GM12878 (cell line): Measurements from ENCODE around the gene CCNJ. TPM values are rescaled to one million over a fixed set of nuclear protein-coding genes. Genes with fewer than 3 reads are reported as not detected.

ENCODE experiments used
- ATAC-seq: fragments of 200-7000 bp; cut with Tn5 transposase; 3 replicates; pipeline ENCODE4 v1.9.1; 2020; ENCODE audit warnings: mild to moderate bottlenecking, moderate library complexity
- BruUV-seq: library from RNA; stranded (reverse); fragments of 400-500 nt; replicated peaks from 2 replicates; lab custom pipeline; 2021; lab: Mats Ljungman, UMichigan
- CTCF ChIA-PET: fragments of 300-600 bp; sonication (Branson Sonifier 250); formaldehyde crosslinking; extraction: SDS; loops from one replicate; lab custom pipeline; 2021; ENCODE audit warnings: inconsistent platforms; lab: Yijun Ruan, JAX
- POLR2A ChIA-PET: fragments of 350-600 bp; formaldehyde crosslinking; extraction: SDS; loops from one replicate; lab custom pipeline; 2021; ENCODE audit warnings: inconsistent platforms; lab: Charles Lee
- RAD21 ChIA-PET: fragments of 300-600 bp; sonication (Branson Sonifier 250); formaldehyde crosslinking; loops from one replicate; lab custom pipeline; 2023; ENCODE audit warnings: antibody characterized with exemption; ENCODE audit not compliant: unreplicated experiment; lab: Charles Lee
- SMC1A ChIA-PET: fragments of 300-600 bp; sonication (Branson Sonifier 250); formaldehyde crosslinking; loops from one replicate; lab custom pipeline; 2023; ENCODE audit not compliant: unreplicated experiment, uncharacterized antibody; lab: Charles Lee
- DNase-seq: peaks from one replicate; pipeline ENCODE4 v3.0.0-alpha.2; 2011; ENCODE audit warnings: low read depth, low spot score
- FAIRE-seq: peaks from 3 replicates; lab custom pipeline; 2011; peaks lifted over from hg19 to GRCh38; lab: Jason Lieb, UNC
- H2AFZ ChIP-seq: 2 replicates; pipeline ENCODE4 v1.6.0; 2011; ENCODE audit warnings: low read depth, low read length, control low read depth; ENCODE audit not compliant: control insufficient read depth
- H3K27ac ChIP-seq: 2 replicates; pipeline ENCODE4 v1.5.1; 2011; ENCODE audit warnings: control low read depth; ENCODE audit not compliant: control insufficient read depth, insufficient read depth
- H3K27me3 ChIP-seq, 2 experiments: replicated peaks in 1 of 2; 2 replicates each; pipeline versions ENCODE4 v1.6.0 to v1.6.1; 2011; ENCODE audit warnings: low read length in 1 of 2; ENCODE audit not compliant: control insufficient read depth in 2 of 2, insufficient read depth in 2 of 2
- H3K36me3 ChIP-seq, 2 experiments: 2 replicates each; pipeline ENCODE4 v1.5.1; 2011; ENCODE audit warnings: low read length in 1 of 2; ENCODE audit not compliant: control insufficient read depth in 2 of 2, insufficient read depth in 2 of 2
- H3K4me1 ChIP-seq: 2 replicates; pipeline ENCODE4 v1.6.1; 2011; ENCODE audit warnings: mild to moderate bottlenecking, low read length, moderate library complexity, mixed read lengths; ENCODE audit not compliant: control insufficient read depth, insufficient read depth
- H3K4me2 ChIP-seq: 2 replicates; pipeline ENCODE4 v1.6.0; 2011; ENCODE audit warnings: control low read depth; ENCODE audit not compliant: control insufficient read depth, insufficient read depth
- H3K4me3 ChIP-seq: fragments of 200-600 bp; sonication (generic); 2 replicates; pipeline ENCODE4 v1.5.1; 2016
- H3K79me2 ChIP-seq: 2 replicates; pipeline ENCODE4 v1.6.0; 2011; ENCODE audit warnings: low read length; ENCODE audit not compliant: control insufficient read depth, insufficient read depth
- H3K9ac ChIP-seq: 2 replicates; pipeline ENCODE4 v1.8.0; 2011; ENCODE audit warnings: low read length, control low read depth, mixed read lengths; ENCODE audit not compliant: control insufficient read depth, insufficient read depth
- H3K9me3 ChIP-seq: replicated peaks from 3 replicates; pipeline ENCODE4 v1.5.1; 2011; ENCODE audit warnings: mild to moderate bottlenecking, low read length; ENCODE audit not compliant: control insufficient read depth, insufficient read depth
- H4K20me1 ChIP-seq: 2 replicates; pipeline ENCODE4 v1.6.0; 2011; ENCODE audit not compliant: control insufficient read depth, insufficient read depth
- BHLHE40 ChIP-seq, 2 experiments: fragments of 450-650 bp in 1 of 2; IDR thresholded peaks; 2 replicates each; pipeline ENCODE4 v1.6.1; 2011 to 2017; ENCODE audit warnings: low read depth in 2 of 2, borderline replicate concordance in 1 of 2, improper control_type of control experiment in 1 of 2, low read length in 1 of 2, mild to moderate bottlenecking in 1 of 2
- JUNB ChIP-seq: IDR thresholded peaks from 2 replicates; pipeline ENCODE4 v1.6.1; 2016; ENCODE audit warnings: antibody characterized with exemption, mild to moderate bottlenecking
- POU2F2 ChIP-seq: IDR thresholded peaks from 3 replicates; pipeline ENCODE4 v1.6.1; 2011; ENCODE audit warnings: low read depth, mild to moderate bottlenecking, low read length, borderline replicate concordance
- WGBS: methylation state at CpG from one replicate; pipeline ENCODE4 v1.1.6; 2016; ENCODE audit warnings: low lambda C conversion rate; ENCODE audit not compliant: insufficient replicate concordance, insufficient coverage; ENCODE audit errors: missing lambda C conversion rate; 5-methylcytosine and 5-hydroxymethylcytosine counted together
- in situ Hi-C: fragments of 300-500 bp; cut with MboI; formaldehyde crosslinking; loops from 9 replicates; pipeline ENCODE4 v1.14.3; 2018; ENCODE audit warnings: mixed read lengths
- intact Hi-C: fragments of 100-400 bp; cut with micrococcal nuclease; formaldehyde crosslinking; loops from one replicate; pipeline ENCODE4 v1.14.2; 2022; ENCODE audit not compliant: unreplicated experiment
- polyA plus RNA-seq, 11 experiments: library from polyadenylated mRNA; depleted of rRNA in 4 of 11; unstranded in 6 of 11; stranded (reverse) in 5 of 11; fragments of >200 nt; fragmentation: Nextera tagmentation in 4 of 11; fragmentation: Illumina TruSeq in 1 of 11; extraction: Ambion mirVana in 4 of 11; extraction: Trizol in 1 of 11; gene quantifications; 1 replicate in 1 of 11; 2 replicates in 10 of 11; pipeline versions ENCODE4 v1.2.1 to v1.2.3, GENCODE V29; 2011 to 2016; ENCODE audit warnings: inconsistent platforms in 2 of 11, missing spikeins in 2 of 11, low read depth in 1 of 11
- total RNA-seq, 4 experiments: library from RNA; depleted of rRNA in 3 of 4; stranded (reverse); fragments of >200 nt in 3 of 4; fragmentation: Illumina TruSeq in 1 of 4; extraction: Trizol in 1 of 4; gene quantifications; 2 replicates each; pipeline versions ENCODE4 v1.2.1 to v1.2.3, GENCODE V29; 2013 to 2021
- TF ChIP-seq, protein P1 (sequence below): fragments of 150-350 bp; IDR thresholded peaks from 2 replicates; pipeline ENCODE4 v1.6.1; 2016; ENCODE audit warnings: low read depth, low read length
- TF ChIP-seq, protein P2 (sequence below): IDR thresholded peaks from 2 replicates; pipeline ENCODE4 v1.6.1; 2012; ENCODE audit warnings: low read depth, low read length, improper control_type of control experiment
- TF ChIP-seq, protein P3 (sequence below): fragments of 450-650 bp; IDR thresholded peaks from 2 replicates; pipeline ENCODE4 v1.6.1; 2016; ENCODE audit warnings: mild to moderate bottlenecking
- TF ChIP-seq, protein P4 (sequence below): fragments of 450-650 bp; formaldehyde crosslinking; IDR thresholded peaks from 2 replicates; pipeline ENCODE4 v1.5.0; 2022; ENCODE audit warnings: mild to moderate bottlenecking, missing genetic modification characterization

CCNJ gene
- total and polyA plus RNA-seq, 10 of the 15 experiments (the other 5 are each of a cell fraction or from before 2014, with no cell fraction given) = 0.56 to 8.8 (median 6.6) TPM

DNA sequence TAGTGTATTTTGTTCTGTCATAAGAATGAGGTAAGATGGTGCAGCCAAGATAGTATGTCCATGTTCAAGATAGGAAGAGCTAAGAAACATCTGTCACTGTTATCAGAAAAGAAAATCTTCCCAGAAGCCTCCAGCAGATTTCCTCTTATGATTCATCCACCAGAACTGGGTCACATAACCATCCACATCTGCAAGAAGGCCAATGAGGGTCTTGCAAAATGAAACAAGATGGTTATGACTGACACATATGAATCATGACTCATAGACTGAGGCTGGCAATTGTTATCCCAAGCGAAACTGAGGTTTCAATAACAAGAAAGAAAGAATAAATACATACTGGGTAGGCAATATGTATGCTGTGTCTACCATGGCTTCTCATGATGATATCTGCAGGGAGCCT, 30.3 kb downstream of the CCNJ start (continued):
- TF ChIP-seq, protein P1, sequence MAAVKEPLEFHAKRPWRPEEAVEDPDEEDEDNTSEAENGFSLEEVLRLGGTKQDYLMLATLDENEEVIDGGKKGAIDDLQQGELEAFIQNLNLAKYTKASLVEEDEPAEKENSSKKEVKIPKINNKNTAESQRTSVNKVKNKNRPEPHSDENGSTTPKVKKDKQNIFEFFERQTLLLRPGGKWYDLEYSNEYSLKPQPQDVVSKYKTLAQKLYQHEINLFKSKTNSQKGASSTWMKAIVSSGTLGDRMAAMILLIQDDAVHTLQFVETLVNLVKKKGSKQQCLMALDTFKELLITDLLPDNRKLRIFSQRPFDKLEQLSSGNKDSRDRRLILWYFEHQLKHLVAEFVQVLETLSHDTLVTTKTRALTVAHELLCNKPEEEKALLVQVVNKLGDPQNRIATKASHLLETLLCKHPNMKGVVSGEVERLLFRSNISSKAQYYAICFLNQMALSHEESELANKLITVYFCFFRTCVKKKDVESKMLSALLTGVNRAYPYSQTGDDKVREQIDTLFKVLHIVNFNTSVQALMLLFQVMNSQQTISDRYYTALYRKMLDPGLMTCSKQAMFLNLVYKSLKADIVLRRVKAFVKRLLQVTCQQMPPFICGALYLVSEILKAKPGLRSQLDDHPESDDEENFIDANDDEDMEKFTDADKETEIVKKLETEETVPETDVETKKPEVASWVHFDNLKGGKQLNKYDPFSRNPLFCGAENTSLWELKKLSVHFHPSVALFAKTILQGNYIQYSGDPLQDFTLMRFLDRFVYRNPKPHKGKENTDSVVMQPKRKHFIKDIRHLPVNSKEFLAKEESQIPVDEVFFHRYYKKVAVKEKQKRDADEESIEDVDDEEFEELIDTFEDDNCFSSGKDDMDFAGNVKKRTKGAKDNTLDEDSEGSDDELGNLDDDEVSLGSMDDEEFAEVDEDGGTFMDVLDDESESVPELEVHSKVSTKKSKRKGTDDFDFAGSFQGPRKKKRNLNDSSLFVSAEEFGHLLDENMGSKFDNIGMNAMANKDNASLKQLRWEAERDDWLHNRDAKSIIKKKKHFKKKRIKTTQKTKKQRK = no peak
- TF ChIP-seq JUNB (peak; percentile 22; the same call in 1 of the 2 replicates), BHLHE40 (IDR thresholded peaks at IDR 0.05; ENCODE audit: borderline replicate concordance in 1 of 2, low read depth in 2 of 2, low read length in 1 of 2) (no peak)
- TF ChIP-seq, protein P2, sequence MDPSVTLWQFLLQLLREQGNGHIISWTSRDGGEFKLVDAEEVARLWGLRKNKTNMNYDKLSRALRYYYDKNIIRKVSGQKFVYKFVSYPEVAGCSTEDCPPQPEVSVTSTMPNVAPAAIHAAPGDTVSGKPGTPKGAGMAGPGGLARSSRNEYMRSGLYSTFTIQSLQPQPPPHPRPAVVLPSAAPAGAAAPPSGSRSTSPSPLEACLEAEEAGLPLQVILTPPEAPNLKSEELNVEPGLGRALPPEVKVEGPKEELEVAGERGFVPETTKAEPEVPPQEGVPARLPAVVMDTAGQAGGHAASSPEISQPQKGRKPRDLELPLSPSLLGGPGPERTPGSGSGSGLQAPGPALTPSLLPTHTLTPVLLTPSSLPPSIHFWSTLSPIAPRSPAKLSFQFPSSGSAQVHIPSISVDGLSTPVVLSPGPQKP = no peak
- TF ChIP-seq, protein P3, sequence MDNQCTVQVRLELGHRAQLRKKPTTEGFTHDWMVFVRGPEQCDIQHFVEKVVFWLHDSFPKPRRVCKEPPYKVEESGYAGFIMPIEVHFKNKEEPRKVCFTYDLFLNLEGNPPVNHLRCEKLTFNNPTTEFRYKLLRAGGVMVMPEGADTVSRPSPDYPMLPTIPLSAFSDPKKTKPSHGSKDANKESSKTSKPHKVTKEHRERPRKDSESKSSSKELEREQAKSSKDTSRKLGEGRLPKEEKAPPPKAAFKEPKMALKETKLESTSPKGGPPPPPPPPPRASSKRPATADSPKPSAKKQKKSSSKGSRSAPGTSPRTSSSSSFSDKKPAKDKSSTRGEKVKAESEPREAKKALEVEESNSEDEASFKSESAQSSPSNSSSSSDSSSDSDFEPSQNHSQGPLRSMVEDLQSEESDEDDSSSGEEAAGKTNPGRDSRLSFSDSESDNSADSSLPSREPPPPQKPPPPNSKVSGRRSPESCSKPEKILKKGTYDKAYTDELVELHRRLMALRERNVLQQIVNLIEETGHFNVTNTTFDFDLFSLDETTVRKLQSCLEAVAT = no peak

DNA sequence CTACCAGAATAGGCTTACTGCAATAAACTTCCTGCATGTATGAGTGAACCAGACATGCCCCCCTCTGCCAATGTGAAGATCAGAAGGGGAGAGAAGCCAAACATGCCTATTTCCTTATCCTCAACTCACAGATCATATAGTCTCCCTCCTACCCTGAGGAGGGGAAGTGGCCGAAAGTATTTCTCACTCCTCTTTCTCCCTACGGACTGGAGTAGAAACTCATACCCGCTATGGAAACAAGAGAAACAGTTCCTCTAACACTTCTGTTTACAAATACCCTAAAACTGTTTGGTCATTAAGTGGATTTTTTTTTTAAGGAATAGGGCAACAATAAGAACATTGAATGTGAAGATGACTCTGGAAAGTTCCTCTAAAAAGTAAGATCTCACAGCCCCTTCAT, 31.4 kb downstream of the CCNJ start:
- DNase-seq = no peak
- SMC1A ChIA-PET = interaction anchor here (1.1 to 1.8 kb wide), 2 partner anchors 8 to 14 kb away, joined by 3 to 5 read pairs; no protein-coding TSS in a partner anchor
- POLR2A ChIA-PET = interaction anchor here (0.5 kb wide), 1 partner anchor 517 kb away, joined by 3 read pairs; no protein-coding TSS in a partner anchor
- no peaks in the 10 kb centered on the region for H3K9me3 ChIP-seq
- no peak overlapping the region for H2AFZ ChIP-seq
- H3K79me2 ChIP-seq = no peaks in the 10 kb centered on the region
- FAIRE-seq = no peak
- H3K4me2 ChIP-seq = no peak overlapping the region
- no peaks in the 10 kb centered on the region for H4K20me1 ChIP-seq
- H3K4me1 ChIP-seq = no peaks in the 10 kb centered on the region
- H3K36me3 ChIP-seq = no peaks in the 10 kb centered on the region
- no peak overlapping the region for H3K9ac ChIP-seq
- WGBS = 100% methylated on average over 3 of the region's 3 CpGs
- BruUV-seq = no TSS peak
- CTCF ChIA-PET = interaction anchor here (1.9 to 2.8 kb wide), 2 partner anchors 11 to 58 kb away, joined by 6 to 10 read pairs; no protein-coding TSS in a partner anchor
- ATAC-seq = no peak
- no peak overlapping the region for H3K4me3 ChIP-seq
- RAD21 ChIA-PET = no interaction called here
- in situ Hi-C loops (no loop called here), intact Hi-C loops (no loop called here)
- no peak overlapping the region for H3K27ac ChIP-seq
- H3K27me3 ChIP-seq = no peaks in the 10 kb centered on the region
- no peak for TF ChIP-seq POU2F2
- TF ChIP-seq, protein P4, sequence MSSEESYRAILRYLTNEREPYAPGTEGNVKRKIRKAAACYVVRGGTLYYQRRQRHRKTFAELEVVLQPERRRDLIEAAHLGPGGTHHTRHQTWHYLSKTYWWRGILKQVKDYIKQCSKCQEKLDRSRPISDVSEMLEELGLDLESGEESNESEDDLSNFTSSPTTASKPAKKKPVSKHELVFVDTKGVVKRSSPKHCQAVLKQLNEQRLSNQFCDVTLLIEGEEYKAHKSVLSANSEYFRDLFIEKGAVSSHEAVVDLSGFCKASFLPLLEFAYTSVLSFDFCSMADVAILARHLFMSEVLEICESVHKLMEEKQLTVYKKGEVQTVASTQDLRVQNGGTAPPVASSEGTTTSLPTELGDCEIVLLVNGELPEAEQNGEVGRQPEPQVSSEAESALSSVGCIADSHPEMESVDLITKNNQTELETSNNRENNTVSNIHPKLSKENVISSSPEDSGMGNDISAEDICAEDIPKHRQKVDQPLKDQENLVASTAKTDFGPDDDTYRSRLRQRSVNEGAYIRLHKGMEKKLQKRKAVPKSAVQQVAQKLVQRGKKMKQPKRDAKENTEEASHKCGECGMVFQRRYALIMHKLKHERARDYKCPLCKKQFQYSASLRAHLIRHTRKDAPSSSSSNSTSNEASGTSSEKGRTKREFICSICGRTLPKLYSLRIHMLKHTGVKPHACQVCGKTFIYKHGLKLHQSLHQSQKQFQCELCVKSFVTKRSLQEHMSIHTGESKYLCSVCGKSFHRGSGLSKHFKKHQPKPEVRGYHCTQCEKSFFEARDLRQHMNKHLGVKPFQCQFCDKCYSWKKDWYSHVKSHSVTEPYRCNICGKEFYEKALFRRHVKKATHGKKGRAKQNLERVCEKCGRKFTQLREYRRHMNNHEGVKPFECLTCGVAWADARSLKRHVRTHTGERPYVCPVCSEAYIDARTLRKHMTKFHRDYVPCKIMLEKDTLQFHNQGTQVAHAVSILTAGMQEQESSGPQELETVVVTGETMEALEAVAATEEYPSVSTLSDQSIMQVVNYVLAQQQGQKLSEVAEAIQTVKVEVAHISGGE (CRISPR knock-in tag) = no peak
